Upper lobe of right lung (tissue), 1 donor: ENCODE results near the gene GRIN2C. TPM values are rescaled to one million over a fixed set of nuclear protein-coding genes. Genes with fewer than 3 reads are reported as not detected.

Experiments
- ATAC-seq: fragments of 200-7000 bp; cut with Tn5 transposase; one replicate; pipeline ENCODE4 v1.9.1; 2020; ENCODE audit warnings: mild to moderate bottlenecking, moderate library complexity
- DNase-seq: peaks from one replicate; pipeline ENCODE4 v3.0.0-alpha.2; 2020
- H3K27ac ChIP-seq: fragments of 200-600 bp; one replicate; pipeline ENCODE4 v1.8.0; 2022
- H3K27me3 ChIP-seq: fragments of 200-600 bp; one replicate; pipeline ENCODE4 v1.8.0; 2022; ENCODE audit warnings: mild to moderate bottlenecking
- H3K36me3 ChIP-seq: fragments of 200-600 bp; one replicate; pipeline ENCODE4 v1.8.0; 2022
- H3K4me1 ChIP-seq: fragments of 200-600 bp; one replicate; pipeline ENCODE4 v1.8.0; 2022
- H3K4me3 ChIP-seq: fragments of 200-600 bp; one replicate; pipeline ENCODE4 v1.8.0; 2022; ENCODE audit warnings: mild to moderate bottlenecking
- H3K9me3 ChIP-seq: fragments of 200-600 bp; one replicate; pipeline ENCODE4 v1.8.0; 2022
- CTCF ChIP-seq: fragments of 200-600 bp; IDR thresholded peaks from one replicate; pipeline ENCODE4 v1.8.0; 2022; ENCODE audit warnings: antibody characterized with exemption
- intact Hi-C: fragments of 100-400 bp; cut with DNase I; formaldehyde crosslinking; loops from one replicate; pipeline ENCODE4 v1.11.0; 2022
- total RNA-seq: library from RNA; stranded (reverse); fragmentation: NEBNext Ultra II Directional; extraction: Animal tissue kit (Norgen Biotek cat#: 25700); gene quantifications from one replicate; pipeline ENCODE4 v1.2.1, GENCODE V29; 2021
- donor health status: DM: no; HTN: yes; CAD: no; lungs with severe emphysema.

Gene GRIN2C
- total RNA-seq, 1 donor from 2014 or later: not detected

DNA sequence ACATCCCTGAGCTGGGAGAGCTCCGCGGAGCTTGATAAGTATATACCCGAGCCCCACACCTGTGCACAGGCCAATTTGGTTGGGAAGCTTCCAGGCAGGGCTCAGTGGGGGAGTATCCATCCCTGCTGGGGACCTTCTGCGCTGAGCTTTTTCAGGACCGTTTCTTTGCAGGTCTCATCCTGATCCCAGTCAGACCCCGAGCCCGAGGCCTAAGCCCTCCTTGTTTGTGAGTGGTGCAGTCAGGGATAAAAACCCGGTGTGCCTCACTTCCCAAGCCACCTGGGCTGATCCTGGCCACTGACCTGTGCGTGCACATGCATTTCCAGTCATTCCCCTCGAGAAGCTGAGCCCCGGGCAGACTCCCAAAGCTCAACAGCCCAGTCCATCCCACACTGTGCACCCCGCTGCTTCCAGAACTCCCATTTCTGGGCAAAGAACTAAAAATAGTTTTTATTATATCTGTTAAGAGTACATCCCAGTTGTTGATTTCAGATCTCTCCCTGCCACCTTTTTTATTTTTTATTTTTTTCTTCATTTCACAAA is 56.2 kb downstream of the GRIN2C start:
- TF ChIP-seq CTCF: no peak
- Histone ChIP-seq H3K9me3 (no peaks in the 10 kb centered on the region), H3K27me3 (no peaks in the 10 kb centered on the region), H3K4me3 (no peak overlapping the region), H3K4me1 (no peaks in the 10 kb centered on the region), H3K27ac (no peak overlapping the region), H3K36me3 (peaks cover 26% of the 10 kb centered on the region)
- ATAC-seq (no peak), DNase-seq (no peak)
- intact Hi-C loops: no loop called here

DNA sequence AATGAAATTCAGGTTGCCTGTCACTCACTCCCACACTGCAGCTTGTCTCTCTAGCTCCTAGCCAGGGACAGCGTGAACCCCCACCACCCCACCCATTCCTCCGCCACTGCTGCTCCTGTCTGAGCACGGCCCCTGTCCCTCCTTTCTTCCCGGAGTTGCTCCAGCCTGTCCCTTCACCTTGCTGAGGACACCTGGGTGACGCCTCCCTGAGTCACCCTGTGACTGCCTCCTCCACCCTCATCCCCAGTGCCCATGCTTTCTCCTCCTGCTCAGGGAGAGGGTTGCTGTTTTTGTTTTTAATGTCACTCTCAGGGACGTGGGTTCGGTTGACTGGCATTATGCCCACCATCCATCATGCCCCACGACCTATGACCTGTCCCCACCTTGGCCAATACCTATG is 57.8 kb downstream of the GRIN2C start:
- intact Hi-C loops: no loop called here
- Histone ChIP-seq H3K36me3 (peaks cover 39% of the 10 kb centered on the region), H3K4me1 (no peaks in the 10 kb centered on the region)

GRCh38 chr17:74800531-74800930 is 59.2 kb downstream of the GRIN2C start:
- Histone ChIP-seq H3K27ac (no peak overlapping the region), H3K9me3 (no peaks in the 10 kb centered on the region), H3K27me3 (no peaks in the 10 kb centered on the region), H3K4me1 (no peaks in the 10 kb centered on the region), H3K36me3 (peaks cover 53% of the 10 kb centered on the region), H3K4me3 (no peak overlapping the region)
- DNase-seq: no peak
- intact Hi-C loops: no loop called here
- no peak for TF ChIP-seq CTCF
- ATAC-seq: no peak

More for the DNA sequence above, 57.8 kb downstream of the GRIN2C start:
- H3K27me3 ChIP-seq: no peaks in the 10 kb centered on the region
- H3K27ac ChIP-seq: no peak overlapping the region
- DNase-seq (no peak), ATAC-seq (no peak)
- H3K4me3 ChIP-seq: no peak overlapping the region
- H3K9me3 ChIP-seq: no peaks in the 10 kb centered on the region
- TF ChIP-seq CTCF: no peak

GRCh38 chr17:74799097-74799496 is 60.6 kb downstream of the GRIN2C start:
- peaks cover 67% of the 10 kb centered on the region for H3K36me3 ChIP-seq
- H3K4me3 ChIP-seq: no peak overlapping the region
- TF ChIP-seq CTCF: no peak
- no peak for DNase-seq
- no peak overlapping the region for H3K27ac ChIP-seq
- ATAC-seq: no peak
- H3K9me3 ChIP-seq: no peaks in the 10 kb centered on the region
- no peaks in the 10 kb centered on the region for H3K4me1 ChIP-seq
- intact Hi-C loops: no loop called here
- no peaks in the 10 kb centered on the region for H3K27me3 ChIP-seq

- ATAC-seq (no peak), DNase-seq (no peak)
- intact Hi-C loops: no loop called here
- no peaks in the 10 kb centered on the region for H3K9me3 ChIP-seq
- H3K27ac ChIP-seq: no peak overlapping the region
- H3K27me3 ChIP-seq: no peaks in the 10 kb centered on the region
- H3K36me3 ChIP-seq: peaks cover 76% of the 10 kb centered on the region
- no peak for TF ChIP-seq CTCF
- no peaks in the 10 kb centered on the region for H3K4me1 ChIP-seq
- H3K4me3 ChIP-seq: no peak overlapping the region
These were observed 61.4 kb downstream of the GRIN2C start for GRCh38 chr17:74798239-74798707.

GRCh38 chr17:74797824-74798223 is 61.9 kb downstream of the GRIN2C start:
- no peak for DNase-seq
- H3K4me1 ChIP-seq: no peaks in the 10 kb centered on the region
- intact Hi-C loops: no loop called here
- TF ChIP-seq CTCF: no peak
- no peak overlapping the region for H3K27ac ChIP-seq
- peaks cover 77% of the 10 kb centered on the region for H3K36me3 ChIP-seq
- no peak for ATAC-seq
- H3K4me3 ChIP-seq: no peak overlapping the region
- H3K9me3 ChIP-seq: no peaks in the 10 kb centered on the region
- no peaks in the 10 kb centered on the region for H3K27me3 ChIP-seq
